ENCODE measurements around the gene SLC1A3. TPM values are rescaled to one million over a fixed set of nuclear protein-coding genes. Genes with fewer than 3 reads are reported as not detected.
A peak's percentile ranks its signal among the peaks of the same experiment; 100 is the strongest.

The SLC1A3 gene
- total RNA-seq, 1 experiment from 2014 or later = 9.6 TPM

GRCh38 chr5:36599986-36600779 lies 6.2 kb upstream of the SLC1A3 start:
- TF ChIP-seq CTCF (IDR thresholded peaks at IDR 0.05; ENCODE audit: unreplicated experiment) = no peak
- Mint-ChIP-seq H3K9me3 (ENCODE audit: unreplicated experiment) (no peaks in the 10 kb centered on the region), H3K36me3 (ENCODE audit: insufficient read depth, unreplicated experiment) (no peaks in the 10 kb centered on the region), H3K4me3 (ENCODE audit: unreplicated experiment) (no peak overlapping the region), H3K4me1 (ENCODE audit: insufficient read depth, unreplicated experiment) (no peaks in the 10 kb centered on the region), H3K27me3 (ENCODE audit: insufficient read depth, unreplicated experiment) (no peaks in the 10 kb centered on the region), H3K27ac (ENCODE audit: low read depth, unreplicated experiment) (no peak overlapping the region)
- intact Hi-C loops (cut with micrococcal nuclease) = no loop called here
- peak; percentile 61 for DNase-seq (ENCODE audit: unreplicated experiment)
- no TSS peak for BruUV-seq (replicated peaks)
- ChIA-PET POLR2A (interaction anchor here (0.7 to 1.1 kb wide), 2 partner anchors 22 to 41 kb away, joined by 3 read pairs; no protein-coding TSS in a partner anchor), CTCF (interaction anchor here (0.6 to 1.2 kb wide), 3 partner anchors 26 to 93 kb away, joined by 3 to 6 read pairs (median 3); no protein-coding TSS in a partner anchor)

DNA sequence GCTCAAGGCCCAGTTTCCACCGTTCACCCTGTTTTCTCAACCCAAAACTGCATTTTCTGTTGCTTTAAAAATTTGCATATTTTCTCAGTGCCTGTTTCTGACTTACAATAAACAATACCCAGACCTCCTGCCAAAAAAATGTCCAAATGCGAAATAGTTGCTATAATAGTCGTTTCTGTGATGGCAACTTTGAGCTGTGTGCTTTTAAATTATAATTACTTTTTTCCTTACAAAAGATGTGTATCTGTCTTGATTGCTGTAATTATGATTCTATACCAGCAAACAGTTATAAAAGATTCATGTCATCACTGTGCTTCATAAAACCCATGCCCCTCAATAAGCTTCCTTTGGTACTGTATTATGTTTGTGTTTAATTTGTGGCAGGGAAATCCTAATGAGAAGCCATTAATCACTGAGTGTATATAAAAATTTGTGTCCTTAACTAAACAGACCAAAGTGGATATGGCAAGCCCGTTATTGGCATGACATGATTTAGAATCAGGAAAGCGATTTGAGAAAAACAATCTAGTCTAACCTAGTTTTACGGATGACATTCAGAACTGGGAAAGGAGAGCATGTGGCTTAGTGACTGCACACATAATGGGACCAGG lies 5.4 kb upstream of the SLC1A3 start:
- H3K4me3 Mint-ChIP-seq (ENCODE audit: unreplicated experiment) = no peak overlapping the region
- H3K9me3 Mint-ChIP-seq (ENCODE audit: unreplicated experiment) = no peaks in the 10 kb centered on the region
- H3K36me3 Mint-ChIP-seq (ENCODE audit: insufficient read depth, unreplicated experiment) = no peaks in the 10 kb centered on the region
- no peak overlapping the region for H3K27ac Mint-ChIP-seq (ENCODE audit: low read depth, unreplicated experiment)
- H3K4me1 Mint-ChIP-seq (ENCODE audit: insufficient read depth, unreplicated experiment) = no peaks in the 10 kb centered on the region
- intact Hi-C loops (cut with micrococcal nuclease) = no loop called here
- CTCF ChIA-PET = no interaction called here
- TF ChIP-seq CTCF (IDR thresholded peaks at IDR 0.05; ENCODE audit: unreplicated experiment) = no peak
- DNase-seq (ENCODE audit: unreplicated experiment) = no peak
- H3K27me3 Mint-ChIP-seq (ENCODE audit: insufficient read depth, unreplicated experiment) = no peaks in the 10 kb centered on the region
- no TSS peak for BruUV-seq (replicated peaks)
- POLR2A ChIA-PET = no interaction called here

GRCh38 chr5:36602704-36603321 lies 3.6 kb upstream of the SLC1A3 start:
- Mint-ChIP-seq H3K4me3 (ENCODE audit: unreplicated experiment) (no peak overlapping the region), H3K27me3 (ENCODE audit: insufficient read depth, unreplicated experiment) (no peaks in the 10 kb centered on the region), H3K27ac (ENCODE audit: low read depth, unreplicated experiment) (no peak overlapping the region), H3K9me3 (ENCODE audit: unreplicated experiment) (no peaks in the 10 kb centered on the region), H3K36me3 (ENCODE audit: insufficient read depth, unreplicated experiment) (no peaks in the 10 kb centered on the region), H3K4me1 (ENCODE audit: insufficient read depth, unreplicated experiment) (peaks cover 2% of the 10 kb centered on the region)
- ChIA-PET POLR2A (no interaction called here), CTCF (interaction anchor here (1.2 kb wide), 1 partner anchor 90 kb away, joined by 3 read pairs; no protein-coding TSS in a partner anchor)
- TF ChIP-seq CTCF (IDR thresholded peaks at IDR 0.05; ENCODE audit: unreplicated experiment) = no peak
- intact Hi-C loops (cut with micrococcal nuclease) = no loop called here
- BruUV-seq (replicated peaks) = no TSS peak
- peak; percentile 6 for DNase-seq (ENCODE audit: unreplicated experiment)

GRCh38 chr5:36605241-36605640 lies 1.2 kb upstream of the SLC1A3 start:
- TF ChIP-seq CTCF (IDR thresholded peaks at IDR 0.05; ENCODE audit: unreplicated experiment) = no peak
- ChIA-PET POLR2A (interaction anchor here (0.7 to 4.5 kb wide), 12 partner anchors 20 to 188 kb away, joined by 3 to 54 read pairs (median 4); no protein-coding TSS in a partner anchor), CTCF (interaction anchor here (0.6 to 1.5 kb wide), 3 partner anchors 85 to 523 kb away, joined by 3 to 10 read pairs (median 5); no protein-coding TSS in a partner anchor)
- Mint-ChIP-seq H3K4me3 (ENCODE audit: unreplicated experiment) (no peak overlapping the region), H3K27ac (ENCODE audit: low read depth, unreplicated experiment) (no peak overlapping the region), H3K36me3 (ENCODE audit: insufficient read depth, unreplicated experiment) (no peaks in the 10 kb centered on the region), H3K4me1 (ENCODE audit: insufficient read depth, unreplicated experiment) (peaks cover 9% of the 10 kb centered on the region), H3K27me3 (ENCODE audit: insufficient read depth, unreplicated experiment) (no peaks in the 10 kb centered on the region), H3K9me3 (ENCODE audit: unreplicated experiment) (no peaks in the 10 kb centered on the region)
- DNase-seq (ENCODE audit: unreplicated experiment) = no peak
- intact Hi-C loops (cut with micrococcal nuclease) = loop anchor here (5.0 kb wide), 1 partner anchor 52 kb away; no protein-coding TSS in a partner anchor
- no TSS peak for BruUV-seq (replicated peaks)
